Testis (tissue), 3 donors: ENCODE results near the gene ATXN7L1. TPM values are rescaled to one million over a fixed set of nuclear protein-coding genes. Genes with fewer than 3 reads are reported as not detected.

Experiments used
- DNase-seq: peaks from one replicate; pipeline ENCODE4 v3.0.0-alpha.2; 2019
- H3K27ac ChIP-seq, 2 donors: fragments of 200-600 bp; sonication (generic); one replicate each; pipeline ENCODE4 v1.5.1; 2019
- H3K27me3 ChIP-seq: fragments of 200-600 bp; sonication (generic); one replicate; pipeline ENCODE4 v1.5.1; 2019
- H3K36me3 ChIP-seq: fragments of 200-600 bp; sonication (generic); one replicate; pipeline ENCODE4 v1.5.1; 2017; ENCODE audit warnings: low read depth; ENCODE audit errors: missing control alignments
- H3K4me1 ChIP-seq: fragments of 200-600 bp; sonication (generic); one replicate; pipeline ENCODE4 v1.5.1; 2019
- H3K4me3 ChIP-seq, 2 donors: fragments of 200-600 bp; sonication (generic); one replicate each; pipeline ENCODE4 v1.5.1; 2017 to 2019
- H3K9me3 ChIP-seq: fragments of 200-600 bp; sonication (generic); one replicate; pipeline ENCODE4 v1.5.1; 2017
- POLR2A ChIP-seq: fragments of 450-650 bp; IDR thresholded peaks from one replicate; pipeline ENCODE4 v1.6.1; 2017; ENCODE audit warnings: antibody characterized with exemption, mild to moderate bottlenecking, moderate library complexity
- WGBS, 2 donors: methylation state at CpG; one replicate each; pipeline ENCODE4 v1.1.5; 2018; 5-methylcytosine and 5-hydroxymethylcytosine counted together
- intact Hi-C: fragments of 100-400 bp; cut with DNase I; formaldehyde crosslinking; loops from one replicate; pipeline ENCODE4 v1.15.1; 2023; ENCODE audit warnings: low total_unique reads
- polyA plus RNA-seq: library from polyadenylated mRNA; stranded (reverse); fragments of 350-450 nt; fragmentation: Illumina TruSeq; extraction: RNeasy Lipid Tissue Mini Kit (QIAGEN cat#74804); gene quantifications from one replicate; pipeline ENCODE4 v1.2.3, GENCODE V29; 2014; ENCODE audit warnings: low read depth, low replicate concordance; ENCODE audit not compliant: insufficient read depth
- total RNA-seq, 2 donors: library from RNA; depleted of rRNA; stranded (reverse); fragments of >200 nt; gene quantifications; one replicate each; pipeline ENCODE4 v1.2.3, GENCODE V29; 2016
- TF ChIP-seq, protein P1 (sequence below), 3 experiments: fragments of 450-650 bp in 2 of 3; fragments of 200-600 bp in 1 of 3; sonication (generic) in 1 of 3; IDR thresholded peaks; one replicate each; pipeline ENCODE4 v1.5.1; 2016 to 2019; ENCODE audit warnings: antibody characterized with exemption in 3 of 3, mild to moderate bottlenecking in 2 of 3, moderate library complexity in 1 of 3

Gene ATXN7L1
- total and polyA plus RNA-seq, 3 donors from 2014 or later: 35.7 to 61.7 (median 35.9) TPM

DNA sequence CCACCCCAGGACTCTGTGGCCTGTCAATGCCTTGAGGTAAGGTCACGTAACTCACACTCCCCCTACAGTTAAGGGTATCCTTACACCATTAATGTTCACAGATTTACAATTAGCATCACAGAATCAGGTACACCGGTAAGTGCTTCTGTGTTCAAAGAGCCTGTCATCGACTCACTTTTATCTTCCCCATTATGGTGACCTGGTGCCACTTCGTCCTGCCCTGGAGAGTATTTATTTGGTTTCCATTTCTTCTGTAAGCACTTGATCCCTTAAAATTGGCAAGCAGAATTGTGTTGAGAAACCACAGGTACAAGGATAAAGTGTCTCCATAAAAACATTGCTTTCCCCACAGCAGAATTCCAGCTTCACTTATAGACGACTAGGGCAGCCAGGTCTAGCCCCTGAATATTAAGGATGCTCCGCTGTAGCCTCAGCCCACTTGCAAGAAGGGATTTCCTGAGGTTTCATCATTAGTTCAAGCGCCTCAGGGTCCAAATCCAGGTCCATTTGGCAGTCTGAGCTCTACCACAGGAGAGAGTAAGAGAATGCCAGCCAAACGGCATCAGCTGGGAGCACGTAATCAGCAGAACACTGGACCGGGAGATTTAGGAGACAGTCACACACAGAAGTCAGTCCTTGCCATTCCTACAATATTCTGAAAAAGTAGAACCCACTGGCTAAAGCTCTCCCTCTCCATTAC, 10.1 kb downstream of the ATXN7L1 start:
- no peak overlapping the region for H3K4me3 ChIP-seq
- no peaks in the 10 kb centered on the region for H3K36me3 ChIP-seq
- H3K9me3 ChIP-seq: no peaks in the 10 kb centered on the region
- intact Hi-C loops: no loop called here
- TF ChIP-seq, protein P1, sequence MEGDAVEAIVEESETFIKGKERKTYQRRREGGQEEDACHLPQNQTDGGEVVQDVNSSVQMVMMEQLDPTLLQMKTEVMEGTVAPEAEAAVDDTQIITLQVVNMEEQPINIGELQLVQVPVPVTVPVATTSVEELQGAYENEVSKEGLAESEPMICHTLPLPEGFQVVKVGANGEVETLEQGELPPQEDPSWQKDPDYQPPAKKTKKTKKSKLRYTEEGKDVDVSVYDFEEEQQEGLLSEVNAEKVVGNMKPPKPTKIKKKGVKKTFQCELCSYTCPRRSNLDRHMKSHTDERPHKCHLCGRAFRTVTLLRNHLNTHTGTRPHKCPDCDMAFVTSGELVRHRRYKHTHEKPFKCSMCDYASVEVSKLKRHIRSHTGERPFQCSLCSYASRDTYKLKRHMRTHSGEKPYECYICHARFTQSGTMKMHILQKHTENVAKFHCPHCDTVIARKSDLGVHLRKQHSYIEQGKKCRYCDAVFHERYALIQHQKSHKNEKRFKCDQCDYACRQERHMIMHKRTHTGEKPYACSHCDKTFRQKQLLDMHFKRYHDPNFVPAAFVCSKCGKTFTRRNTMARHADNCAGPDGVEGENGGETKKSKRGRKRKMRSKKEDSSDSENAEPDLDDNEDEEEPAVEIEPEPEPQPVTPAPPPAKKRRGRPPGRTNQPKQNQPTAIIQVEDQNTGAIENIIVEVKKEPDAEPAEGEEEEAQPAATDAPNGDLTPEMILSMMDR (IDR thresholded peaks at IDR 0.05): no peak
- no peak for TF ChIP-seq POLR2A
- DNase-seq: no peak
- H3K27ac ChIP-seq: no peak overlapping the region
- 82 to 96% methylated on average over 10 of the region's 10 CpGs for WGBS, 2 donors
- H3K27me3 ChIP-seq: no peaks in the 10 kb centered on the region
- no peaks in the 10 kb centered on the region for H3K4me1 ChIP-seq

- Histone ChIP-seq H3K27ac (no peak overlapping the region), H3K36me3 (no peaks in the 10 kb centered on the region), H3K4me3 (no peak overlapping the region), H3K9me3 (no peaks in the 10 kb centered on the region), H3K27me3 (no peaks in the 10 kb centered on the region), H3K4me1 (no peaks in the 10 kb centered on the region)
- no peak for DNase-seq
- TF ChIP-seq POLR2A: no peak
- TF ChIP-seq, protein P1 (IDR thresholded peaks at IDR 0.05): no peak
- intact Hi-C loops: no loop called here
- 79 to 93% methylated on average over 2 of the region's 2 CpGs for WGBS, 2 donors
Measured at GRCh38 chr7:105863876-105864275, 12.5 kb downstream of the ATXN7L1 start.

DNA sequence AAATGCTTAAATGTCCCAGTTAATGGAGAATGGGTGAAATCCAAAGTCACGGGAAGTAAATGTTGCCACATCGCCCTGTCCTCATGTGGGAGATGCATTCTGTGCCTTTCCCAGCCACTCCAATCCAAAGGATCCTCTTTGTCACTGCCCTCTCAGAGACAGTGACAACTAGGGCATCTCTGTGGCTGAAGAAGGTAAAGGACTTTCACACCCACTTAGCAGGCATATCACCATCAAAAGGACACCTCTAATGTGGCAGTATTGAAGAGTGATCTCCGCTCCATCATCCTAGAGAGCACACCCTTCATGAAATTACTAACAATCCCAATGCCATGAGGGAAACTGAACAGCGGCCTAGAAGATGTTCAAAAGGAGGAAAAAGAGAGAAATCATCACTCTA, 13.6 kb downstream of the ATXN7L1 start:
- no peak for DNase-seq
- intact Hi-C loops: no loop called here
- Histone ChIP-seq H3K4me1 (no peaks in the 10 kb centered on the region), H3K36me3 (no peaks in the 10 kb centered on the region), H3K4me3 (no peak overlapping the region), H3K27me3 (no peaks in the 10 kb centered on the region), H3K9me3 (no peaks in the 10 kb centered on the region), H3K27ac (no peak overlapping the region)
- WGBS, 2 donors: 85 to 91% methylated on average over 4 of the region's 4 CpGs
- TF ChIP-seq POLR2A: no peak
- TF ChIP-seq, protein P1 (IDR thresholded peaks at IDR 0.05): no peak

DNA sequence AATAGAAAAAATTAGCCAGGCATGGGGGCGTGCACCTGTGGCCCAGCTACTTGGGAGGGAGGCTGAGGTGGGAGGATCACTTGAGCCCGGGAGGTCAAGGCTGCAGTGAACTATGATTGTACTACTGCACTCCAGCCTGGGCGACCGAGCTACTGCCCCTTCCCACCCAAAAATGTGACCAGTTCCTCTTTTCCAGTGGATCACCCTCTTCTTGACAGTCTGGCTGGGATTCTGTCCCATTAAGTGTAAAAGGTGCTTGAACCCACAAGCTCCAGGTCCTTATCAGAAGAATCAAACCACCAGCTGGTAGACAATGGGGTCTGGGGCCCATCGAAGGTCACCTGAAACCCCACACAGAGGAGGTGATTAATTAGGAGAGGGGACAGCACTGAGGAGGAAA, 14.1 kb downstream of the ATXN7L1 start:
- no peaks in the 10 kb centered on the region for H3K36me3 ChIP-seq
- H3K4me3 ChIP-seq: no peak overlapping the region
- no peaks in the 10 kb centered on the region for H3K4me1 ChIP-seq
- H3K9me3 ChIP-seq: no peaks in the 10 kb centered on the region
- intact Hi-C loops: no loop called here
- no peak for DNase-seq
- TF ChIP-seq, protein P1 (IDR thresholded peaks at IDR 0.05): no peak
- TF ChIP-seq POLR2A: no peak
- no peaks in the 10 kb centered on the region for H3K27me3 ChIP-seq
- 62 to 96% methylated on average over 5 of the region's 5 CpGs for WGBS, 2 donors
- no peak overlapping the region for H3K27ac ChIP-seq

GRCh38 chr7:105861224-105861623, 15.2 kb downstream of the ATXN7L1 start:
- no peak for DNase-seq
- 76% methylated on average over 5 of the region's 5 CpGs for WGBS, 2 donors
- no peaks in the 10 kb centered on the region for H3K27me3 ChIP-seq
- no peaks in the 10 kb centered on the region for H3K36me3 ChIP-seq
- no peak overlapping the region for H3K4me3 ChIP-seq
- intact Hi-C loops: no loop called here
- H3K27ac ChIP-seq: no peak overlapping the region
- H3K9me3 ChIP-seq: no peaks in the 10 kb centered on the region
- no peak for TF ChIP-seq POLR2A
- TF ChIP-seq, protein P1 (IDR thresholded peaks at IDR 0.05): no peak
- no peaks in the 10 kb centered on the region for H3K4me1 ChIP-seq
